ENCODE results near the gene CSTB.

Gene CSTB

DNA sequence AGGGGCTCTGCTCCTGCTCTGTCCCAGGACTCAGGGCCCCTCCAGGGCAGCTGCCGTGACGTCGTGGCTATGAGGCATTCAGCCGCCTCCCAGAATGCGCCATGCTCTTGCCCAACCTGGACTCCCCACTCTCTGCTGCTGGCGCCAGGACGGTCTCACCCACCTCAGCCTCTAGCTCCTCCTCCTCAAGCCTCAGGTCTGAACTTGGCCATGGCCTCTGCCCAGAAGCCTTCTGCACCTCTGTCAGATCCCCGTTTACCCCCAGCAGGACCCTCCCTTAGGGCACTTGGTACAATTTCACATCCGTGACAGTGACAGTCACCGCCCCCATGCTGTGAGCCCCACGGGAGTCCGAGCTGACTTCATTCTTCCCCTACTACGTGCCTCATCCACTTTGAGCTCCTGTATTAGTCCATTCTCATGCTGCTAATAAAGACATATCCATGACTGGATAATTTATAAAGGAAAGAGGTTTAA, 4.9 kb downstream of the CSTB start (continued):
- TF ChIP-seq IKZF3 (tag by site-specific recombination; IDR thresholded peaks at IDR 0.05) (no peak), ZNF555 (tag by site-specific recombination; conservative IDR thresholded peaks at IDR 0.05) (no peak), ZNF221 (tag by site-specific recombination; IDR thresholded peaks at IDR 0.05; ENCODE audit: borderline replicate concordance) (no peak), ZNF214 (tag by site-specific recombination; IDR thresholded peaks at IDR 0.05; ENCODE audit: borderline replicate concordance) (no peak), ZNF16 (tag by site-specific recombination; IDR thresholded peaks at IDR 0.05; ENCODE audit: low read depth) (no peak), GLI4 (tag by site-specific recombination; IDR thresholded peaks at IDR 0.05) (no peak), ZNF121 (tag by site-specific recombination; IDR thresholded peaks at IDR 0.05) (no peak), ZNF785 (tag by site-specific recombination; IDR thresholded peaks at IDR 0.05) (peak; percentile 44; the same call in 1 of the 2 replicates), ZNF768 (tag by site-specific recombination; IDR thresholded peaks at IDR 0.05) (no peak), ZNF350 (tag by site-specific recombination; IDR thresholded peaks at IDR 0.05) (no peak), ZNF155 (tag by site-specific recombination; IDR thresholded peaks at IDR 0.05) (no peak), ZNF2 (tag by site-specific recombination; IDR thresholded peaks at IDR 0.05) (peak; percentile 69), GLIS2 (tag by site-specific recombination; IDR thresholded peaks at IDR 0.05) (peak; percentile 52)
- TF ChIP-seq, protein P1, sequence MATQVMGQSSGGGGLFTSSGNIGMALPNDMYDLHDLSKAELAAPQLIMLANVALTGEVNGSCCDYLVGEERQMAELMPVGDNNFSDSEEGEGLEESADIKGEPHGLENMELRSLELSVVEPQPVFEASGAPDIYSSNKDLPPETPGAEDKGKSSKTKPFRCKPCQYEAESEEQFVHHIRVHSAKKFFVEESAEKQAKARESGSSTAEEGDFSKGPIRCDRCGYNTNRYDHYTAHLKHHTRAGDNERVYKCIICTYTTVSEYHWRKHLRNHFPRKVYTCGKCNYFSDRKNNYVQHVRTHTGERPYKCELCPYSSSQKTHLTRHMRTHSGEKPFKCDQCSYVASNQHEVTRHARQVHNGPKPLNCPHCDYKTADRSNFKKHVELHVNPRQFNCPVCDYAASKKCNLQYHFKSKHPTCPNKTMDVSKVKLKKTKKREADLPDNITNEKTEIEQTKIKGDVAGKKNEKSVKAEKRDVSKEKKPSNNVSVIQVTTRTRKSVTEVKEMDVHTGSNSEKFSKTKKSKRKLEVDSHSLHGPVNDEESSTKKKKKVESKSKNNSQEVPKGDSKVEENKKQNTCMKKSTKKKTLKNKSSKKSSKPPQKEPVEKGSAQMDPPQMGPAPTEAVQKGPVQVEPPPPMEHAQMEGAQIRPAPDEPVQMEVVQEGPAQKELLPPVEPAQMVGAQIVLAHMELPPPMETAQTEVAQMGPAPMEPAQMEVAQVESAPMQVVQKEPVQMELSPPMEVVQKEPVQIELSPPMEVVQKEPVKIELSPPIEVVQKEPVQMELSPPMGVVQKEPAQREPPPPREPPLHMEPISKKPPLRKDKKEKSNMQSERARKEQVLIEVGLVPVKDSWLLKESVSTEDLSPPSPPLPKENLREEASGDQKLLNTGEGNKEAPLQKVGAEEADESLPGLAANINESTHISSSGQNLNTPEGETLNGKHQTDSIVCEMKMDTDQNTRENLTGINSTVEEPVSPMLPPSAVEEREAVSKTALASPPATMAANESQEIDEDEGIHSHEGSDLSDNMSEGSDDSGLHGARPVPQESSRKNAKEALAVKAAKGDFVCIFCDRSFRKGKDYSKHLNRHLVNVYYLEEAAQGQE (tag by site-specific recombination; IDR thresholded peaks at IDR 0.05) = no peak
- TF ChIP-seq, protein P2, sequence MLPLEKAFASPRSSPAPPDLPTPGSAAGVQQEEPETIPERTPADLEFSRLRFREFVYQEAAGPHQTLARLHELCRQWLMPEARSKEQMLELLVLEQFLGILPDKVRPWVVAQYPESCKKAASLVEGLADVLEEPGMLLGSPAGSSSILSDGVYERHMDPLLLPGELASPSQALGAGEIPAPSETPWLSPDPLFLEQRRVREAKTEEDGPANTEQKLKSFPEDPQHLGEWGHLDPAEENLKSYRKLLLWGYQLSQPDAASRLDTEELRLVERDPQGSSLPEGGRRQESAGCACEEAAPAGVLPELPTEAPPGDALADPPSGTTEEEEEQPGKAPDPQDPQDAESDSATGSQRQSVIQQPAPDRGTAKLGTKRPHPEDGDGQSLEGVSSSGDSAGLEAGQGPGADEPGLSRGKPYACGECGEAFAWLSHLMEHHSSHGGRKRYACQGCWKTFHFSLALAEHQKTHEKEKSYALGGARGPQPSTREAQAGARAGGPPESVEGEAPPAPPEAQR (tag by site-specific recombination; IDR thresholded peaks at IDR 0.05) = no peak
- TF ChIP-seq, protein P3, sequence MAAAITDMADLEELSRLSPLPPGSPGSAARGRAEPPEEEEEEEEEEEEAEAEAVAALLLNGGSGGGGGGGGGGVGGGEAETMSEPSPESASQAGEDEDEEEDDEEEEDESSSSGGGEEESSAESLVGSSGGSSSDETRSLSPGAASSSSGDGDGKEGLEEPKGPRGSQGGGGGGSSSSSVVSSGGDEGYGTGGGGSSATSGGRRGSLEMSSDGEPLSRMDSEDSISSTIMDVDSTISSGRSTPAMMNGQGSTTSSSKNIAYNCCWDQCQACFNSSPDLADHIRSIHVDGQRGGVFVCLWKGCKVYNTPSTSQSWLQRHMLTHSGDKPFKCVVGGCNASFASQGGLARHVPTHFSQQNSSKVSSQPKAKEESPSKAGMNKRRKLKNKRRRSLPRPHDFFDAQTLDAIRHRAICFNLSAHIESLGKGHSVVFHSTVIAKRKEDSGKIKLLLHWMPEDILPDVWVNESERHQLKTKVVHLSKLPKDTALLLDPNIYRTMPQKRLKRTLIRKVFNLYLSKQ (tag by site-specific recombination; IDR thresholded peaks at IDR 0.05; ENCODE audit: borderline replicate concordance) = no peak
- TF ChIP-seq, protein P4, sequence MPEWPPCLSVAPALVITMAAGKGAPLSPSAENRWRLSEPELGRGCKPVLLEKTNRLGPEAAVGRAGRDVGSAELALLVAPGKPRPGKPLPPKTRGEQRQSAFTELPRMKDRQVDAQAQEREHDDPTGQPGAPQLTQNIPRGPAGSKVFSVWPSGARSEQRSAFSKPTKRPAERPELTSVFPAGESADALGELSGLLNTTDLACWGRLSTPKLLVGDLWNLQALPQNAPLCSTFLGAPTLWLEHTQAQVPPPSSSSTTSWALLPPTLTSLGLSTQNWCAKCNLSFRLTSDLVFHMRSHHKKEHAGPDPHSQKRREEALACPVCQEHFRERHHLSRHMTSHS (tag by site-specific recombination; IDR thresholded peaks at IDR 0.05) = no peak

DNA sequence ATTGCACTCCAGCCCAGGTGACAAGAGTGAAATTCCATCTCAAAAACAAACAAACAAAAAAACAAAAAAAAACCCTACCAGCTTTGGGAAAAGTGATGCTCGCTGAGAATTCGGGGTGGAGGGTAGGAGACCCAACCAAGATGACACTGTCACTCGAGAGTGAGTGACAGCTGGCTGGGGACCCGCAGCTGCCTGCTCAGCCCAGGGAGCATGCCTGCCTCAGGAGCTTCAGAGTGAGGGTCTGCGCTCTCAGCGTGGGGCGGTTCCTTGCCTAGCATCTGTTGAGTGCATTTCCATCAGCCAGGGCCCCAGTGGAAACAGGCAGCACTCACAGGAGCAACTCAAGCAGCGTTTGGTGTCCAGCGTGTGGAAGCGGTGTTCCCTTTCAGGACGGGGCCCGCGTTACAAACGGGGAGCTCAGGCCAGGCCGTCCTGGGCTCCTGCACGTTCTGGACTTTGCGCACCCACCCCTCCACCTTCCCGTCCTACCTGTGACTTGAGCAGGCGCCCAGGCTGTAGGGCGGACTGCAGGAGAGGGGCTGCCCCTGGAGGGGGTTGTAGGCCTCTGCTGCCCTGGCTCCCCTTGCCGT, 5.9 kb downstream of the CSTB start:
- Histone ChIP-seq H3K9me3 (ENCODE audit: control insufficient read depth, insufficient read depth, low read depth, low read length) (no peaks in the 10 kb centered on the region), H3K4me3 (ENCODE audit: low read depth, low read length) (no peak overlapping the region), H3K4me1 (ENCODE audit: control insufficient read depth, insufficient read depth, low read length) (no peaks in the 10 kb centered on the region), H3K36me3 (ENCODE audit: control insufficient read depth in 2 of 2, insufficient read depth in 1 of 2, low read length in 2 of 2) (peaks cover 7 to 21% of the 10 kb centered on the region in 2 experiments; a peak in 2 of 3 replicates), H3K27ac (ENCODE audit: extremely low read depth, low read depth, low read length) (no peak overlapping the region)
- TF ChIP-seq, protein P5, sequence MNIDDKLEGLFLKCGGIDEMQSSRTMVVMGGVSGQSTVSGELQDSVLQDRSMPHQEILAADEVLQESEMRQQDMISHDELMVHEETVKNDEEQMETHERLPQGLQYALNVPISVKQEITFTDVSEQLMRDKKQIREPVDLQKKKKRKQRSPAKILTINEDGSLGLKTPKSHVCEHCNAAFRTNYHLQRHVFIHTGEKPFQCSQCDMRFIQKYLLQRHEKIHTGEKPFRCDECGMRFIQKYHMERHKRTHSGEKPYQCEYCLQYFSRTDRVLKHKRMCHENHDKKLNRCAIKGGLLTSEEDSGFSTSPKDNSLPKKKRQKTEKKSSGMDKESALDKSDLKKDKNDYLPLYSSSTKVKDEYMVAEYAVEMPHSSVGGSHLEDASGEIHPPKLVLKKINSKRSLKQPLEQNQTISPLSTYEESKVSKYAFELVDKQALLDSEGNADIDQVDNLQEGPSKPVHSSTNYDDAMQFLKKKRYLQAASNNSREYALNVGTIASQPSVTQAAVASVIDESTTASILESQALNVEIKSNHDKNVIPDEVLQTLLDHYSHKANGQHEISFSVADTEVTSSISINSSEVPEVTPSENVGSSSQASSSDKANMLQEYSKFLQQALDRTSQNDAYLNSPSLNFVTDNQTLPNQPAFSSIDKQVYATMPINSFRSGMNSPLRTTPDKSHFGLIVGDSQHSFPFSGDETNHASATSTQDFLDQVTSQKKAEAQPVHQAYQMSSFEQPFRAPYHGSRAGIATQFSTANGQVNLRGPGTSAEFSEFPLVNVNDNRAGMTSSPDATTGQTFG (tag by site-specific recombination; IDR thresholded peaks at IDR 0.05; ENCODE audit: borderline replicate concordance) = no peak
- TF ChIP-seq REPIN1 (tag by site-specific recombination; IDR thresholded peaks at IDR 0.05; ENCODE audit: low read depth) = 0 out of 2 replicates have a peak, but pooled peaks have one; percentile 31
- ChIA-PET POLR2A (interaction anchor here (1.6 to 1.9 kb wide), 2 partner anchors 12 to 41 kb away, joined by 4 to 6 read pairs; no protein-coding TSS in a partner anchor), CTCF (no interaction called here)
